Neural cell (in vitro differentiated cells): ENCODE data around the gene CDH6. TPM values are rescaled to one million over a fixed set of nuclear protein-coding genes. Genes with fewer than 3 reads are reported as not detected.

Source experiments
- H2AFZ ChIP-seq: fragments of 200-600, 300-800 bp; sonication (generic), shearing (Covaris generic); 2 replicates; pipeline ENCODE4 v1.6.0; 2014; ENCODE audit warnings: low read depth, mild to moderate bottlenecking, antibody characterized with exemption, low read length, moderate library complexity
- H3F3A ChIP-seq: fragments of 200-600 bp; shearing (Covaris generic); 2 replicates; pipeline ENCODE4 v1.6.1; 2016; ENCODE audit warnings: mild to moderate bottlenecking, moderate library complexity, mixed read lengths, antibody characterized with exemption, low read length; ENCODE audit not compliant: insufficient read depth, poor library complexity, severe bottlenecking
- H3K27ac ChIP-seq: fragments of 200-600, 300-800 bp; sonication (generic), shearing (Covaris generic); 2 replicates; pipeline ENCODE4 v1.5.1; 2014; ENCODE audit warnings: mild to moderate bottlenecking, low read length, moderate library complexity
- H3K27me3 ChIP-seq: fragments of 300-800, 200-600 bp; sonication (generic), shearing (Covaris generic); 2 replicates; pipeline ENCODE4 v1.6.0; 2014; ENCODE audit warnings: mild to moderate bottlenecking, low read depth, low read length, moderate library complexity; ENCODE audit not compliant: insufficient read depth
- H3K36me3 ChIP-seq: fragments of 300-800, 200-600 bp; sonication (generic), shearing (Covaris generic); 2 replicates; pipeline ENCODE4 v1.5.1; 2014; ENCODE audit warnings: mild to moderate bottlenecking, antibody characterized with exemption, low read length, moderate library complexity; ENCODE audit not compliant: insufficient read depth
- H3K4me2 ChIP-seq: fragments of 300-800, 200-600 bp; sonication (generic), shearing (Covaris generic); 2 replicates; pipeline ENCODE4 v1.6.0; 2014; ENCODE audit warnings: mild to moderate bottlenecking, low read length
- H3K4me3 ChIP-seq: fragments of 300-800, 200-600 bp; sonication (generic), shearing (Covaris generic); 2 replicates; pipeline ENCODE4 v1.5.1; 2014; ENCODE audit warnings: mild to moderate bottlenecking, low read length, moderate library complexity
- H3K79me2 ChIP-seq: fragments of 200-600 bp; shearing (Covaris generic); replicated peaks from 2 replicates; pipeline ENCODE4 v1.6.0; 2014; ENCODE audit warnings: mild to moderate bottlenecking, low read length, moderate library complexity; ENCODE audit not compliant: insufficient read depth
- H3K9ac ChIP-seq: fragments of 300-800, 200-600 bp; sonication (generic), shearing (Covaris generic); 2 replicates; pipeline ENCODE4 v1.6.1; 2016; ENCODE audit warnings: mild to moderate bottlenecking, low read length, mixed read lengths
- H3K9me2 ChIP-seq: fragments of 200-600 bp; shearing (Covaris generic); 2 replicates; pipeline ENCODE4 v1.6.1; 2016; ENCODE audit warnings: mild to moderate bottlenecking, low read length, mixed read lengths; ENCODE audit not compliant: insufficient read depth
- H3K9me3 ChIP-seq: fragments of 200-600, 300-800 bp; sonication (generic), shearing (Covaris generic); 2 replicates; pipeline ENCODE4 v1.6.1; 2016; ENCODE audit warnings: mild to moderate bottlenecking, mixed run types, low read length, moderate library complexity, mixed read lengths
- H4K20me1 ChIP-seq: fragments of 200-600 bp; shearing (Covaris generic); 2 replicates; pipeline ENCODE4 v1.6.1; 2016; ENCODE audit warnings: mild to moderate bottlenecking, mixed run types; ENCODE audit not compliant: insufficient read depth
- EP300 ChIP-seq: fragments of 450-650 bp; conservative IDR thresholded peaks from 2 replicates; pipeline ENCODE4 v1.6.1; 2014; ENCODE audit warnings: antibody characterized with exemption, mild to moderate bottlenecking, moderate library complexity; ENCODE audit not compliant: poor library complexity, severe bottlenecking
- EZH2 ChIP-seq: fragments of 200-600, 300-800 bp; shearing (Covaris generic), sonication (generic); IDR thresholded peaks from 2 replicates; pipeline ENCODE4 v1.6.1; 2014; ENCODE audit warnings: antibody characterized with exemption, low read length, borderline replicate concordance, mild to moderate bottlenecking; ENCODE audit not compliant: insufficient read depth, poor library complexity, severe bottlenecking
- MXI1 ChIP-seq: fragments of 450-650 bp; conservative IDR thresholded peaks from 2 replicates; pipeline ENCODE4 v1.6.1; 2014; ENCODE audit warnings: antibody characterized with exemption, mild to moderate bottlenecking; ENCODE audit not compliant: poor library complexity, severe bottlenecking
- POLR2AphosphoS5 ChIP-seq: IDR thresholded peaks from 2 replicates; pipeline ENCODE4 v1.6.1; 2012
- RAD21 ChIP-seq: fragments of 450-650 bp; conservative IDR thresholded peaks from 2 replicates; pipeline ENCODE4 v1.6.1; 2014; ENCODE audit warnings: antibody characterized with exemption, mild to moderate bottlenecking, moderate library complexity
- SMC3 ChIP-seq: fragments of 450-650 bp; conservative IDR thresholded peaks from 2 replicates; pipeline ENCODE4 v1.6.1; 2014; ENCODE audit warnings: antibody characterized with exemption, mild to moderate bottlenecking, moderate library complexity; ENCODE audit not compliant: poor library complexity
- TAF1 ChIP-seq: IDR thresholded peaks from 2 replicates; pipeline ENCODE4 v1.6.1; 2012; ENCODE audit warnings: low read depth
- polyA plus RNA-seq: library from polyadenylated mRNA; depleted of rRNA; stranded (reverse); fragments of >200 nt; gene quantifications from 2 replicates; pipeline ENCODE4 v1.2.3, GENCODE V29; 2014
- TF ChIP-seq, protein P1 (sequence below): fragments of 450-650 bp; IDR thresholded peaks from 2 replicates; pipeline ENCODE4 v1.5.1; 2014; ENCODE audit warnings: antibody characterized with exemption, mild to moderate bottlenecking, moderate library complexity; ENCODE audit not compliant: poor library complexity, severe bottlenecking
- TF ChIP-seq, protein P2 (sequence below): IDR thresholded peaks from 2 replicates; pipeline ENCODE4 v1.6.1; 2012; ENCODE audit warnings: borderline replicate concordance

The CDH6 gene
- polyA plus RNA-seq, 1 donor from 2014 or later: 2.1 TPM

DNA sequence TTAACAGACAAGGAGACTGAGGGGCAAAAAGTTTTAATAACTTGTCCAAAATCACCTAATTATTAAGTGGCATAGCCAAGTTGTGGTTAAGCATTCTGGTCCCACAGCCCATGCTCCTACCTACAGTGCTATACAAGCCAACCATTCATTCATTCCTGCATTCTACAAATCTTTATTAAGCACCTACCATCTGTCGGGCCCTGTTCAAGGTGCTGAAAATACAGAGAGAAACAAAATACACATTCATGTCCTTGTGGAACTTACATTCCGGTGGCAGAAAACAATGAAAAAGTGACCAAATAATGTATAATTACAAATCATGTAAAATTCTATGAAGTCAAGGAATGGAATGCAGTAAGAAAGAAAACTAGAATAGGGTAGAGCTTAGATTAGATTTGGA is 27.8 kb upstream of the CDH6 start:
- no peaks in the 10 kb centered on the region for H3K9me3 ChIP-seq
- H3F3A ChIP-seq: no peaks in the 10 kb centered on the region
- H3K4me3 ChIP-seq: no peak overlapping the region
- H3K9ac ChIP-seq: no peak overlapping the region
- H2AFZ ChIP-seq: no peak overlapping the region
- no peaks in the 10 kb centered on the region for H3K27me3 ChIP-seq
- no peaks in the 10 kb centered on the region for H4K20me1 ChIP-seq
- H3K9me2 ChIP-seq: no peaks in the 10 kb centered on the region
- H3K36me3 ChIP-seq: no peaks in the 10 kb centered on the region
- TF ChIP-seq POLR2AphosphoS5 (no peak), MXI1 (no peak), SMC3 (no peak)
- H3K79me2 ChIP-seq: no peaks in the 10 kb centered on the region
- H3K4me2 ChIP-seq: no peak overlapping the region
- no peak overlapping the region for H3K27ac ChIP-seq

DNA sequence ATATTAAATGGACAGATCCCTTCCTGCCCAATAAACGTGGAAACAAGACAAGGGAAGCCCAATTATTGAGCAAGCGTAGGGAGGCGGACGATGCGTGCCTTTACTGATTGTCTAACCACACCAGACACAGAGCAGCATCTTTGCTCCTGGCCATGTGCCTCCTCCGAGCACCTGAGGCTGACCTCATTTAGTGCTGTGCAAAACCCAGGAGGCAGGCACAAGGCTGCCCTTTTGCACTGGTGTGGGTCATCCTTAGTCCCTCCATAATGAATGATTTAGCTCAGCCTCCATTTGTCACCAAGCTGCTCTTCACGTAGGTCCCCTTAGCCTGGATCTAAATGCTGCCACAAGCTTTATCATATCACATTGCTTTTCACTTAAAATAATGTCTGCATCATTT is 24.1 kb upstream of the CDH6 start:
- Histone ChIP-seq H3K36me3 (no peaks in the 10 kb centered on the region), H3K27me3 (no peaks in the 10 kb centered on the region), H2AFZ (no peak overlapping the region), H4K20me1 (no peaks in the 10 kb centered on the region), H3K9ac (no peak overlapping the region), H3K27ac (no peak overlapping the region), H3K9me2 (no peaks in the 10 kb centered on the region), H3F3A (no peaks in the 10 kb centered on the region), H3K4me3 (no peak overlapping the region), H3K4me2 (no peak overlapping the region), H3K9me3 (no peaks in the 10 kb centered on the region), H3K79me2 (no peaks in the 10 kb centered on the region)
- TF ChIP-seq MXI1 (no peak), SMC3 (no peak), EP300 (no peak), POLR2AphosphoS5 (no peak), TAF1 (no peak), EZH2 (no peak), RAD21 (no peak)
- TF ChIP-seq, protein P1, sequence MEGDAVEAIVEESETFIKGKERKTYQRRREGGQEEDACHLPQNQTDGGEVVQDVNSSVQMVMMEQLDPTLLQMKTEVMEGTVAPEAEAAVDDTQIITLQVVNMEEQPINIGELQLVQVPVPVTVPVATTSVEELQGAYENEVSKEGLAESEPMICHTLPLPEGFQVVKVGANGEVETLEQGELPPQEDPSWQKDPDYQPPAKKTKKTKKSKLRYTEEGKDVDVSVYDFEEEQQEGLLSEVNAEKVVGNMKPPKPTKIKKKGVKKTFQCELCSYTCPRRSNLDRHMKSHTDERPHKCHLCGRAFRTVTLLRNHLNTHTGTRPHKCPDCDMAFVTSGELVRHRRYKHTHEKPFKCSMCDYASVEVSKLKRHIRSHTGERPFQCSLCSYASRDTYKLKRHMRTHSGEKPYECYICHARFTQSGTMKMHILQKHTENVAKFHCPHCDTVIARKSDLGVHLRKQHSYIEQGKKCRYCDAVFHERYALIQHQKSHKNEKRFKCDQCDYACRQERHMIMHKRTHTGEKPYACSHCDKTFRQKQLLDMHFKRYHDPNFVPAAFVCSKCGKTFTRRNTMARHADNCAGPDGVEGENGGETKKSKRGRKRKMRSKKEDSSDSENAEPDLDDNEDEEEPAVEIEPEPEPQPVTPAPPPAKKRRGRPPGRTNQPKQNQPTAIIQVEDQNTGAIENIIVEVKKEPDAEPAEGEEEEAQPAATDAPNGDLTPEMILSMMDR: no peak
- TF ChIP-seq, protein P2, sequence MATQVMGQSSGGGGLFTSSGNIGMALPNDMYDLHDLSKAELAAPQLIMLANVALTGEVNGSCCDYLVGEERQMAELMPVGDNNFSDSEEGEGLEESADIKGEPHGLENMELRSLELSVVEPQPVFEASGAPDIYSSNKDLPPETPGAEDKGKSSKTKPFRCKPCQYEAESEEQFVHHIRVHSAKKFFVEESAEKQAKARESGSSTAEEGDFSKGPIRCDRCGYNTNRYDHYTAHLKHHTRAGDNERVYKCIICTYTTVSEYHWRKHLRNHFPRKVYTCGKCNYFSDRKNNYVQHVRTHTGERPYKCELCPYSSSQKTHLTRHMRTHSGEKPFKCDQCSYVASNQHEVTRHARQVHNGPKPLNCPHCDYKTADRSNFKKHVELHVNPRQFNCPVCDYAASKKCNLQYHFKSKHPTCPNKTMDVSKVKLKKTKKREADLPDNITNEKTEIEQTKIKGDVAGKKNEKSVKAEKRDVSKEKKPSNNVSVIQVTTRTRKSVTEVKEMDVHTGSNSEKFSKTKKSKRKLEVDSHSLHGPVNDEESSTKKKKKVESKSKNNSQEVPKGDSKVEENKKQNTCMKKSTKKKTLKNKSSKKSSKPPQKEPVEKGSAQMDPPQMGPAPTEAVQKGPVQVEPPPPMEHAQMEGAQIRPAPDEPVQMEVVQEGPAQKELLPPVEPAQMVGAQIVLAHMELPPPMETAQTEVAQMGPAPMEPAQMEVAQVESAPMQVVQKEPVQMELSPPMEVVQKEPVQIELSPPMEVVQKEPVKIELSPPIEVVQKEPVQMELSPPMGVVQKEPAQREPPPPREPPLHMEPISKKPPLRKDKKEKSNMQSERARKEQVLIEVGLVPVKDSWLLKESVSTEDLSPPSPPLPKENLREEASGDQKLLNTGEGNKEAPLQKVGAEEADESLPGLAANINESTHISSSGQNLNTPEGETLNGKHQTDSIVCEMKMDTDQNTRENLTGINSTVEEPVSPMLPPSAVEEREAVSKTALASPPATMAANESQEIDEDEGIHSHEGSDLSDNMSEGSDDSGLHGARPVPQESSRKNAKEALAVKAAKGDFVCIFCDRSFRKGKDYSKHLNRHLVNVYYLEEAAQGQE: no peak

DNA sequence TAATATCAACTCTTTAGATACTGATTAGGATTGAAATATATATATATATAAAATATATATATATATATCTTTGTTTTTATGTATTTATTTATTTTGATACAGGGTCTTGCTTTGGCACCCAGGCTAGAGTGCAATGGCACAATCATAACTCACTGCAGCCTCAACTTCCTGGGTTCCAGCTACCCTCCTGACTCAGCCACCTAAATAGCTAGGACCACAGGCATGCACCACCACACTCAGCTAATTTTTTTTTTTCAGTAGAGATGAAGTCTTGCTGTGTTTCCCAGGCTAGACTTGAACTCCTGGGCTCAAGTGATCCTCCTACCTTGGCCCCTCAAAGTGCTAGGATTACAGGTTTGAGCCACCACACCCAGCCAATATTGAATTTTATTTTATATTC is 20.6 kb upstream of the CDH6 start:
- TF ChIP-seq MXI1: no peak
- TF ChIP-seq TAF1: no peak
- TF ChIP-seq, protein P1: no peak
- no peak for TF ChIP-seq EZH2
- TF ChIP-seq POLR2AphosphoS5: no peak
- no peak for TF ChIP-seq EP300
- TF ChIP-seq, protein P2: no peak
- TF ChIP-seq RAD21: no peak
- TF ChIP-seq SMC3: no peak
- Histone ChIP-seq H2AFZ (no peak overlapping the region), H4K20me1 (no peaks in the 10 kb centered on the region), H3K4me3 (no peak overlapping the region), H3F3A (no peaks in the 10 kb centered on the region), H3K9me3 (no peaks in the 10 kb centered on the region), H3K27me3 (no peaks in the 10 kb centered on the region), H3K27ac (no peak overlapping the region), H3K36me3 (no peaks in the 10 kb centered on the region), H3K4me2 (no peak overlapping the region), H3K79me2 (no peaks in the 10 kb centered on the region), H3K9ac (no peak overlapping the region), H3K9me2 (no peaks in the 10 kb centered on the region)
